Measurements from ENCODE around the gene RNF225.
"Not testable (repeated sequence)": the region's sequence is repeated elsewhere in the genome, so short reads cannot be mapped to it uniquely, and the experiment has no call there.

Gene RNF225

GRCh38 chr19:58387338-58388174 lies 7.9 kb upstream of the RNF225 start:
- DNase-seq = peak; percentile 66

DNA sequence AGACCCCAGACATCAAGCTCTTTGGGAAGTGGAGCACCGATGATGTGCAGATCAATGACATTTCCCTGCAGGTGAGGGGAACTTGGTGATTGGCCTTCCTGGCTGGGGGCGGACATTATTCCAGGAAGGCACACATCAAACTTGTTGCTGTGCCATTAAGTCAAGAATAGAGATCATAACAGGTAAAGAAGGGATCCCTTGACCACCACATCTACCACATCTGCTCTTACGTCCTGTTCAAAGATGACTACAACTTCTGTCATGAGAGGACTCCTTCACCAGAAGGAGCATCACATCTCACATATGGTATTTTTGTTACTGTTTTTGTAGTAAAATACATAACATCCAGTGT lies 7.3 kb upstream of the RNF225 start:
- DNase-seq = no peak

DNA sequence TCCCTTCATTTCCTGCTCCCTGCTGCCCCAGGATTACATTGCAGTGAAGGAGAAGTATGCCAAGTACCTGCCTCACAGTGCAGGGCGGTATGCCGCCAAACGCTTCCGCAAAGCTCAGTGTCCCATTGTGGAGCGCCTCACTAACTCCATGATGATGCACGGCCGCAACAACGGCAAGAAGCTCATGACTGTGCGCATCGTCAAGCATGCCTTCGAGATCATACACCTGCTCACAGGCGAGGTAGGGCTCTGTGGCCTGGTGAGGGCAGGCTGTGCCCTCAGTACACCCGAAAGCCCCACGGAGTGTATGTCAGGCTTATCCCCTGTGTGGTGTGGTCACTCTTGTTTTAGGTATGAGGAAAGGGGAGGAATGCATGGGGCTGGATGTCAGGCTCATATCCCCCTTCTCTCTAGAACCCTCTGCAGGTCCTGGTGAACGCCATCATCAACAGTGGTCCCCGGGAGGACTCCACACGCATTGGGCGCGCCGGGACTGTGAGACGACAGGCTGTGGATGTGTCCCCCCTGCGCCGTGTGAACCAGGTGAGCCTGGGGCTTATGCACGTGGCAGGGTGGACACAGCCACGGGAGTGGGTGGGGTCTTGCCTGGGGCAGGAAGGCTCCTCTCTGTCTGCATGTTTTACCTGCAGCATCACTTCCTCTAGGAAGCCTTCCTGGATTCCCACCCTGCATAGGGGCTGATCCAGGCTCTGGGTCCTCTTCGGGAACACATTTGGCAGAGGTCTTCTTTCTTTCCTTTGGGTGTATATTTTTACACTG lies 2.3 kb upstream of the RNF225 start:
- DNase-seq = no peak

DNA sequence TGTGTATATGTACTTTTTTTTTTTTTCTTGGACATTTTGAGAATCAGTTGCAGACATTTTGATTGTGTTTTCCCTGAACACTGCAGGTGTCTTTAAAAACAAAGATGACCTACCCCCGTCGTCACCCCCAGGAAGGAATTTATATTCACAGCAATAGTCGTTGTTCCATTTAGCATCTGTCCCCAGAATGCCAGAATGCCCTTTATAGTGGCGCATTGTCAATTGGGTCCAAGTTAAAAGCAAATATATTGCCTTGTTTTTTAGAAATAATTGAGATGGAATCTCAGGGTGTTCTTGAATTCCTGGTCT lies 1.8 kb upstream of the RNF225 start:
- DNase-seq = no peak

- DNase-seq = no peak
These were observed 636 bp upstream of the RNF225 start for GRCh38 chr19:58394821-58395219.

GRCh38 chr19:58395979-58396627 lies 647 bp downstream of the RNF225 start:
- no peak for DNase-seq

- peak; percentile 64 for DNase-seq
These were observed 1.5 kb downstream of the RNF225 start for GRCh38 chr19:58396691-58397532.

- no peak for DNase-seq
These were observed 2.1 kb downstream of the RNF225 start for GRCh38 chr19:58397533-58398037.

GRCh38 chr19:58398087-58398486 lies 2.6 kb downstream of the RNF225 start:
- DNase-seq = no peak

- no peak for DNase-seq
These were observed 3.1 kb downstream of the RNF225 start for GRCh38 chr19:58398545-58398944.

GRCh38 chr19:58399903-58400302 lies 4.4 kb downstream of the RNF225 start:
- no peak for DNase-seq

GRCh38 chr19:58400316-58400915 lies 5.0 kb downstream of the RNF225 start:
- no peak for DNase-seq

- DNase-seq = peak; percentile 98
These were observed 5.7 kb downstream of the RNF225 start for GRCh38 chr19:58400916-58401839.

DNA sequence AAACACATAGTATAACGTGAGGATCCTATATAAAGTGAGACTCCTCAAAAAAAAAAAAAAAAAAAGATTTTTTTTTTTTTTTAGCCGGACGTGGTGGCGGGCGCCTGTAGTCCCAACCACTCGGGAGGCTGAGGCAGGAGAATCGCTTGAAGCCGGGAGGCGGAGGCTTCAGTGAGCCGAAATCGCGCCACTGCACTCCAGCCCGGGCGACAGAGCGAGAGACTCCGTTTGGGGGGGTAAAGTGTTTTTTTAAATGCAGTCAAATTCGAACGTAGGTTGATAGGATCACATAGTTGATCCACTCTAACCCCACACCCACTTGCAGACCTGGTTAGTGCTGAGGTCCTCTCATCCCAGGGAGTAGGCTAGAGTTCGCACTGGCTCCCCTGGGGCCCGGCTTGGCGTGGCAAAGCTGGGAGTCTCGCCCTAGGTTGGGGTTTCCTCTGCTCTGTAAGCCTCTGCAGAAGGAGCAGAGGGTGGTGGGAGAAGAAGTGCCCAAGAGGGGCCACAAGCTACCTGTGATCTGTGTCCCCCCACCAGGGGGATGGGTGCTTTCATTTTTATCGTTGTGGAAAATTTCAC lies 6.5 kb downstream of the RNF225 start:
- DNase-seq = no peak

DNA sequence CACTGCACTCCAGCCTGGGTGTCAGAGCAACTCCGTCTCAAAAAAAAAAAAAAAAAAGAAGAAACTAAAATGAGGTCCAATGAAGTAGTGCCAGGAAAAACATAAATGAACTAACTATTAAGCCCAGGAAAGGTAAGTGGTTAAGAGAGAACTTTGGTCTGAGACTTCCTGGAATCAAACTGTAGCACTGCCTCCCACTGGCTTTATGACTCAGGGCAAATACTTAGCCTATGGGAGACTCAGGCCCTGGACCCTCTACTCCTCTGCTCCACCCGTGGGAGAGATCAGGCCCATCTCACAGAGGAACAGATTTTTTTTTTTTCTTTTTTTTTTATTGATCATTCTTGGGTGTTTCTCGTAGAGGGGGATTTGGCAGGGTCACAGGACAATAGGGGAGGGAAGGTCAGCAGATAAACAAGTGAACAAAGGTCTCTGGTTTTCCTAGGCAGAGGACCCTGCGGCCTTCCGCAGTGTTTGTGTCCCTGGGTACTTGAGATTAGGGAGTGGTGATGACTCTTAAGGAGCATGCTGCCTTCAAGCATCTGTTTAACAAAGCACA lies 8.5 kb downstream of the RNF225 start:
- not testable (repeated sequence) for DNase-seq

DNA sequence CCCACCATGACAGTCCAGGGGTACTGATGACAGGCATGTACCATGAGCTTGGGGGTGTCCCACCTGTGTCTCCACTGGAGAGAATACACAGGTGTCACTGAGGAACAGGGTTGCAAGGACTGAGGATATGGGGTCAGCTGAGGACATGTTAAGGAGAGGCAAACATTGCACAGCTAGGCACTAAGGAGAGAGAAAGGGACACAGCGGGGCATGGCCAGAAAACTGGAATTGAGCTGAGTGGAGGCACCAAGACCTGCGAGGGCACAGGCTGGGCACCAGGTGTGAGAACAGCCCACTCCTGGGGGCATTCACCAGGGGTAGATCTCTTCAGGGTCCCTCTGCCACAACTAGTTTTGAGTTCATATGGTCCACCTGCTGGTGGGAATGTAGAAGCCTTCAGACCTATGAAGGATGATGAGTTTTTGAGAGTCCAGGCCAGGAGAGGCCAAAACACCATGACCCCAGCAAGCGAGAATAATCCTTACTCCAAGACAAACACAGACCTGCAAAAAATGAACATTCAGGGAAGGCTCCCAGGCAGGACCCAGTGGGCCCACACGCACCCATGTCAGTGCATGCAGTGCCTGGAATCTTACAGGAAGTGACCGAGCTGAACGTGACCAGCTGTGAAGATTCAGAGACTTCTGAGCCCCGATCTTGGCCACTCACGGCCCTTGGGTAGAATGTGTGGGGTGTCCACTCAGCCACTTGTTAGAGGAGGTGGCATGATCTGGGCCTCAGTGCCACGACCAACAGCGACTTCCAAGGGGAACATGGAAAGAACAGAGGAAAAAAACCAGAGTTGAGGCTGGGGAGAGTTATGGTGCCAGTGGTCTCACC lies 11.6 kb downstream of the RNF225 start:
- no peak for DNase-seq

- DNase-seq = no peak
These were observed 12.2 kb downstream of the RNF225 start for GRCh38 chr19:58407658-58408151.

DNA sequence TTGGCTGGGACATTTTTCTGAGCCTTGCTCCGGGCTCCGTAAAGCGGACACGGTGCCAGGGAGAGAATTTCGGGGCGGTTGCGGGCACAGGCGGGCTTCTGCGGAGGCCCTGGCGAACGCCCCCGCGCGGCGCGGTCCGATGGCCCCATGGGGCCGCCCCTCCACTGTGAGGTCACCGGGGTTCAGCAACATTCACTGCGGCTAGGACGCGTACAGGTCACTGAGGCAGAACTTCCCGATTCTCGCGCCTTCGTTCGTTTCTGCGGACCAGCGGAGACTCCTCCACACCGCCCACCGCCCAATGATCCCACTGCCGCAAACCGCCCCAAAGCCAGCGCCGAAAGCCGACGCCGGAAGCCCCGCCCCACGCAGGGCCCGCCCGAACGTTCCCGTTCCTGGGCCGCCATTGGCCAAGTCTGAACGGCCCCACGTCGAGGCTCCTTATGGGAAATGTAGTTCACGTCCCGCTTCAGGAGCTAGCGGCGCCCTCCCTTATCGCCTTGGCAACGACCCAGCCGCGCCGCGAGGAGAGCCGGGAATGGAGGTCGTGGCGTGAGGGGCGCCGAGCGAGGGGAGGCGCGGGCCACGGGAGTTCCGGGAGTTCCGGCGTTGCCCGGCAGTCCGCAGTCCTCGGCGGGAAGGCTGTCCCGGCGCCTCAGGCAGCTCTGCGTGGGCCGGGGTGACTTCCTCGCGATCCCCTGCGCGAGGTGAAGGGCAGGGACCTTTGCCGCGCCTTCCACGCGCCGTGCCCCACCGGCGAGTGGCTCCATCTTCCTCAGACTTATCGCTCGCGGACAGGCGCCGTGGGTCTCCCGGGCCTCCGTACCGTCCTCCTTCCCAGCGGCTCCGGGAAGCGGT lies 12.9 kb downstream of the RNF225 start, which contains the start of gene ZNF584:
Gene ZNF584, plus strand, starts transcription at position 498 of the 858 bp plus-strand sequence. CDS start 499 bp downstream, outside the sequence.
- DNase-seq = peak; percentile 97
